GM21367 (cell line): ENCODE results near the gene SEL1L3.
A peak's percentile ranks its signal among the peaks of the same experiment; 100 is the strongest.

Experiments
- ATAC-seq: cut with Tn5 transposase; IDR thresholded peaks from one replicate; pipeline ENCODE4 v1.9.1; 2021; ENCODE audit not compliant: unreplicated experiment

The SEL1L3 gene

GRCh38 chr4:25795566-25796454 lies 67.0 kb downstream of the SEL1L3 start:
- no peak for ATAC-seq

- ATAC-seq, result no peak
These were observed 67.7 kb downstream of the SEL1L3 start for GRCh38 chr4:25795091-25795490.

DNA sequence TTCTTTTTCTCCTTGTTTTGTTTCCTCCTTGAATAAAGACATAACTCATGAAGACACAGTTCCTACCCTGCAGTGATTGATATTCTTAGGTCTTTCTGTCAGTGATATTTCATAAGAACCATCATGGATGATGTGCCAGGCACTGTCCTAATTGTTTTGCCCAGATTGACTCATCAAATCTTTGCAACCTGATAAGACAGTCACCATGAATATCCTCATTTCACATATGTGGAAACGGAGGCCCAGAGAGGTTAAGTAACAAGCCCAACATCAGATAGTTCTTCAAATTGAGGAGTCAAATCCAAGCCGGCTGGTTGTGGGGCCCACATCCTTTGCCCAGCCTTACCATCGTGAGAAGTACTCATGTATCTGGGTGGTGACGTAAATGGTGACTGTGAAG lies 69.9 kb downstream of the SEL1L3 start:
- no peak for ATAC-seq

- ATAC-seq, result no peak
These were observed 70.5 kb downstream of the SEL1L3 start for GRCh38 chr4:25792200-25792791.

DNA sequence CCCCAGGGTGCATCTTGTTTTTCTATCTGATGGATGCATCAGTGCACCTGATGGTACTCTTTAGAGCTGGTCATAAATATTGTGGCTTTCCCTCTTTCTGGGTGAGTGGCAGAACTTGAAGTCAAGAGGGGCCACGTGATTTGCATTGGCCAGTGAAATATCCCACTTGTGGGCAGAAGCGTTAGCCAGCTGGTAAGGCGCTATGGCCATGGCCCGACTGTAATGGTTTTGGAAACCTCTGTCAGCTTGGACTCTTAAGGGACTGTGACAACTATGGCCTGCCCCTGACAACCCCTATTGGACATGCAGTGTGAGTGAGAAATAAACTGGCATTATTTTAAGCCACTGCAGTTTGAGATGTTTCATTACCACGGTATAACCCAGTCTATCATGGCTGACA lies 72.8 kb downstream of the SEL1L3 start:
- ATAC-seq, result no peak

DNA sequence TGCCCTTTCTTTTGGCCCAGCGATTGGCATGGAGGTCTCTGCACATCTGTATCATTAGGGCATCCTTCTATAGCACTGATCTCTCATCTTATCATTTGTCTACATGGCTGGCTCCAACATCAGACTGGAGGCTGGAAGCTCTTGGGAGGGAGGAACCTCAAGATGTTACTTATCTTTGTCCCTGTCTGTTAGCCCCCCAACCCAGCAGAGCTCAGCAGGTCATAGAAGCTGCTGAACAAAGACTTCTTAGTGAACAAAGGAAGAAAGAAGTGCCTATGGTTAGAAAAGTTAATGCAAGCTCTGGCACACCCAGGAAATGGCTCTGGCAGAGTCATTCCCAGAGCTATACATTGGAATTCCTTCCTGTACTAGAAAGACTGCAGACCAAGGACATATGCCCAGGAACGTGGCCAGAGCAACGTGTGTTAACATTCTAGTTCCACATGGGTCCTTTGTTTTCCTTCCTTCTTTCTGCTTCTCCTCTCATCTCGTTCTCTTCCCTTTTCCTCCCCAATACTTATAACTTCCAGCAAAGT lies 74.0 kb downstream of the SEL1L3 start:
- no peak for ATAC-seq

- ATAC-seq, result no peak
These were observed 76.2 kb downstream of the SEL1L3 start for GRCh38 chr4:25786497-25787065.

DNA sequence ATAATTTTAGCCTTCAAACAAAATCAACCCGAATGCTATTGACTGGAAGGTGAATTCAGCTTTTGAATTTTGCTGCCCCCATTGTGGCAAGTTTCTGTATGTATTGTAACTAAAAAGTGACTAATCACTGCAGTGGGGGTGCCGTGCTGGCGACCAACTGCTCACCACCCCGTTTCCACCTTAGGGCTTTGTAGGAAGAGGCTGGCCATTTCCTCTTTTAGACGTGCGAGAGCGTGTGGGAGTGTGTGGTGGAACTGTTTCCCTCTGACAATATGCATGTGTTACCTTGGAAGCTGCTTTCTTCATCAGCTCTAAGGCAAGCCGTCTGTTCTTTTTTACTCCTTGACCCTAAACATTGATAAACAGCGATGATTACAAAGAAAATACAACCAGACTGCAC lies 78.8 kb downstream of the SEL1L3 start:
- no peak for ATAC-seq

- no peak for ATAC-seq
These were observed 79.7 kb downstream of the SEL1L3 start for GRCh38 chr4:25783126-25783525.

DNA sequence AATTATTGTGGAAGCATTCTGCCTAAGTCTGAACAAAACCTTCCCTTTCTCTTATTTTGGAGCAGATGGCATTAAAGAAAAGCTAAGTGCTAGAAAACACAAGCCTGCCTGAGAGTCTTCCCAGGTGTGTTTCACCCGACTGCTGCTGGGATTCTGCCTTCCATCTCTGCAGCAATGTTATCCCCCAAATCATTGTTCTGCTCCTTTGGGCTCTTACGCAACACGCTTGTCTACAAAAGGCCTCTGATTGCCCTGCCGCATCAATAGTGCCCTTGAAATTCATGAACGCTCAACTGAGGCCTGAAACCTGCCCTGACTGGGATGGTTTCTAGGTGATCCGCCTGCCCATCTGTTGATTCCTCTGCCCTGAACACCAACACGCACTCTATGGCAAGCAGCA lies 80.3 kb downstream of the SEL1L3 start:
- ATAC-seq, result no peak

DNA sequence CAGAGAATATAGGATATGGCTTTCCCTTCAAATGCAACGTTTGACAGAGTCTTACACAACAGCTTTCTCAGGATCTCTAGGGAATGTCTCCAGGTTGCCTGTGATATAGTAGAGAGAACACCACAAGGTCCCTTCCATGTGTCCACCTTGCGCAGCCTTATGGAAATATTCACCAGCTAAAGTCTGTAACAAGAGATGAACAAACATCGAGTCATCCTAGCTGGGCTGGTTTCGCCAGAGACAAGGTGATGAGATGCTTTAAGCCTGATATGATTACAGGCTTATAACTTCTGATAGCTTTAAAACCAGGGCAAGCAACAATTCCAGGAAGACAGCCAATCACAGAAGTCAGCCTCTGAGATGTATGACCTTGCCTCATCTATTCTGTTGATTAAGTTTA lies 83.8 kb downstream of the SEL1L3 start:
- no peak for ATAC-seq

DNA sequence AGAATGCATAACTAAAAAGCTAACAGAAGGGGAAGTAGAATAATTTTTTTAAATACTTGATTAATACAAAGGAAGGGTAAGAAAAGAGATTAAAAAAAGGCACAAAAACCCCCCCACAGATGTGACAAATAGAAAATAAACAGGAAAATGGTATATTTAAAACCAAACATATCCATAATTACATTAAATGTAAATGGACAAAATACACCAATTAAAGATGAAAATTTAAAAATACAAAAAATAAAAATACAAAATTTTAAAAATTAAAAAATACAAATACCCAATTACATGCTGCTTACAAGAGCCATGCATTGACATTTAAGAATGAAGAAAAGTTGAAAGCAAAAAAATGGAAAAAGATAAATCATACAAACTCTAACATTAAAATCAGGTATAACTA lies 86.0 kb downstream of the SEL1L3 start:
- ATAC-seq, result no peak

- ATAC-seq, result no peak
These were observed 87.6 kb downstream of the SEL1L3 start for GRCh38 chr4:25775166-25775565.

DNA sequence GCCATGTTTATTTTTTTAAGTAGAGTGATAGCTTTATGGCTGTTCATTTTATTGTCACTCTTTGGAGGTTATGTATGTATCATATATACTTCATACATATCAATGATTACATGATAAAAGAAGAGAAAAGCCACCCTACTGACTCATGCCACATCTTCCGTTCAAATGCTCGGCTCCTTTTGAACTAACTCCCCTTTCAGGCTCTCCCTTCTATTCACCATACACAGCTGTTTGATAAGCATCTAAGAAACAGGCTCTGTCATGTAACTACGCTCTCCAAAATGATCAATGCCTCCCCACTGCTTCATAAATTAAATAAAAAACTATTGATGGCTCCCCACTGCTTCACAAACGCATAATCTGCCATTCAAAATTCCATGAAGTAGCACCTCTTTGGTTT lies 89.4 kb downstream of the SEL1L3 start:
- ATAC-seq, result no peak

DNA sequence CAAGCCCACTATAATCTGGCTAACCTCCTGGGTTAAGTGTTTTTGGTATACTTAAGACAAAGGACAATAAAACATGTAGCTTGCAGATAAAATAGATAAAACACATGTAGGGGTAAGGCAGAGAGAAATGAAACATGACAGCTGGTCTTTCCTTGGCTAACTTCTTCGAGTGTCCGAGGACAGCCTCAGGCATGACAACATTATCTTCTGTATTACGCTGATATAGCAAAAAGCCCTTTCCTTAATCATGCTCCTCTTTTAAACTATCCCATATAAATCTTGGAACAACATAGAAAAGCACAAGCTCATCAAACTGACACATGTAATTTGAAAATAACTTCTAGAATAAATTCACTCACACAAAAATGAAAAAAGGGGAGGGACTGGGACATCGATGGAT lies 91.1 kb downstream of the SEL1L3 start:
- no peak for ATAC-seq

DNA sequence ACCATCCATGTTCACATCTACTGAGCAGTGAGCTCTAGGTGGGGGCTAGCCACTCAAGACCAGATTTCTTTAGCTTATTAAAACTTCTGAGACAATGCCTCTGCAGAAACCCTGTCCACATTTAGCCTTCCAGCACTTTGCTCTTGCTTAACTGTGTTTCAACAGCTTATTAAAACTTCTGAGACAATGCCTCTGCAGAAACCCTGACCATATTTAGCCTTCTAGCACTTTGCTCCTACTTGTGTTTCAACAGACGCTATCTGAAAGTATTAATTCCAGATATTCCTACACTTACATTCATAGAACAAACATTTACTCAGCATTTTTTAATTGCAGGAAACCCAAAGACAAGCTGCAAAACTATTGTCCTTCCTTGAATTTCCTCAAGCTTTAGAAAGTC lies 91.9 kb downstream of the SEL1L3 start:
- no peak for ATAC-seq

DNA sequence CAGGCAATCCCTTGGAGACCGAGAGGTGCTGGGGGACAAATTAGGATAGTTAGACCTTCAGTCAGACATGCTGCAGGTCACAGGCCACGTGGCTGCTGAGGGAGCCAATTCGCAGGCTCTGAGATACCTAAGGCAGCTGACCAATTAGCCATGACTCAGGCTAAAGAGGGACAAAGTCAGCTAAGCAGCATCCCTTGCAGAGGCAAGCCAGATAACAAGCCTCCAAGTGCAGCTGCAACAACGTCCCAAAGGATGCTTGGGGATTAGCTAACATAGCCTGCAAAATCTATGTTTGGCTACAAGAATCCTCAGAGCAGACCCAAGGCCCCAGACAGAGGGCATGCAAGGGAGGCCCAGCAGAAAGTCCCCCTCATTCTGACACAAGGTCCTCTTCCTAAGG lies 93.5 kb downstream of the SEL1L3 start:
- no peak for ATAC-seq

DNA sequence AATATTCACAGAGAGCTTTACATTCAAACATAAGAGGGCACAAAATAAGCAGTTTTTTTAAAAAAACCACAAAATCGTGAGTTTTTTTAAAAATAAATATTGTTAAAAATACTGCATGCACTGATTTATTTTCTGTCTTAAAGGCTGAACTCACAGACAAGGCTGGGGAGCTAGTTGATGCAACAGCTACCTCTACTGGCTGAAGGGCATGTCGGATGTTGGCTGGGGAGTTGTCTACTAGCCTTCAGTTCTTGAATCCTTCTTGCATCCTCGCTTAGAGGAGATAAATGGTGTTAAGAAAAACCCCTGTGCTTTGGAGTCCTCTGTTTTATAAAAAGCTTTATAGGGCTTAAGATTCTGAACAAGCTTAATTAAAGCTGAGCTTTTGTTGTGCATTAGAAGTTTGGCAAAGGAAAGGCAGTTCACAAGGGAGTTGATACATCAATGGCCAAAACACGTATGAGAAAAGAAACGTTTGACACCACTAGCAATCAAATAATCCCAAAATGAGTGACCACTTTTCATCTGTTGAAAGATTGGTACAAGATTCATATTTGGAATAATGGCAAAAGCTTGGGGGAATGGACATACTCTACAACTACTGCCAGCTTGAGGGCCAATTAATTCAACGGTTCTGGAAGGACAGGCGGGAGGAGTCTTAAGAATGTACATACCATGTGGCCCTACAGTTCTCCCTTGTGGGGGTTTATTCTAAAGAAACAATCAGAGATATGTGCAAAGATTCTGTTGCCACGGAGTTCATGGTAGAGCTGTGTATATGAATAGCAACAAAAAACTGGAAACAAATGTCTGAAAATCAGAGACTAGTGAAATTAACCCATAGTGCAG lies 94.7 kb downstream of the SEL1L3 start:
- peak; percentile 70 for ATAC-seq

DNA sequence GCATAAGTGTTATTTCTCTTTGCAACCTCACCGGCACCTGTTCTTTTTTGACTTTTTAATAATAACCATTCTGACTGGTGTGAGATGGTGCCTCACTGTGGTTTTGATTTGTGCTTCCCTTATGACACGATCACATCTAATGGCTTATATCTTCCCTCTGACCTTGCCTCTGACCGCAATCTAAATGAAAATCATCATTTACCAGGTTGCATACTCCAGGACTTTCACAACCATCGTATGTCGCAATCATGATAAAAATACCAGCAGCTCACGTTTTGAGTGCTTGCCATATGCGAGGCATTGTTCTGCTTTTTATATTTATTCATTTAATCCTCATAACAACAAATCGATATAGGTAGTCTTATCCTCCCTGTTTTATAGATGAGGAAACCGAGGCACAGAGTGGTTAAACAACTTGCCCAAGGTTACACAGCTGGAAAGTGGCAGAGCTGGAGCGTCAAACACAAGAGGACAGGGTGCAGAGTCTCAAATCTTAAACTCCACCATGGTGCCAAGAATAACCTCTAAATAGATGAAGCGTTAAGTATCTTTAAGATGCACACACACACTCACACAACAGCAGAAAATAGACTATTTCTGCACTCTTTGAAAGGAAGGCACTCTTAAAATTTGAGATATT lies 102.2 kb downstream of the SEL1L3 start:
- no peak for ATAC-seq

GRCh38 chr4:25760048-25760447 lies 102.7 kb downstream of the SEL1L3 start:
- ATAC-seq, result no peak

DNA sequence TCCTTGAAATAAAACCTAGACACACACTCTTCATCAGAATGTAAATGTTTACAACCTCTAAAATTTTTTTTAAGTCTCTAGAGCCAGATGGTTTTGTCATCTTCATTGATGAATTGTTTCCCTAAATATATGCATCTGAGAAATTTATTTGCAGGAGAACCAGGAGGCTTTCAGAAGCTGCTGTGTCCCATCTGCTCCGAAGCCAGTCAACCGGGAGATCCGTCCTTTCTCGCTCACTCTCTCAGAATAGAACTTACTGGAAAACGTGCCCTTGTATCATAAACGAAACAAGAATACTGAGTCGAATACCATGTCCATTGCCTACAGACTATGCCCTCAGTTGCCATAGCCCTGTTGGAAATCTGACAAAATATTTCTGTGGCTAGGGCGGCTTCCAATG lies 103.7 kb downstream of the SEL1L3 start:
- no peak for ATAC-seq
